Measurements from ENCODE around the gene CHODL.

Gene CHODL, protein sequence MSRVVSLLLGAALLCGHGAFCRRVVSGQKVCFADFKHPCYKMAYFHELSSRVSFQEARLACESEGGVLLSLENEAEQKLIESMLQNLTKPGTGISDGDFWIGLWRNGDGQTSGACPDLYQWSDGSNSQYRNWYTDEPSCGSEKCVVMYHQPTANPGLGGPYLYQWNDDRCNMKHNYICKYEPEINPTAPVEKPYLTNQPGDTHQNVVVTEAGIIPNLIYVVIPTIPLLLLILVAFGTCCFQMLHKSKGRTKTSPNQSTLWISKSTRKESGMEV

DNA sequence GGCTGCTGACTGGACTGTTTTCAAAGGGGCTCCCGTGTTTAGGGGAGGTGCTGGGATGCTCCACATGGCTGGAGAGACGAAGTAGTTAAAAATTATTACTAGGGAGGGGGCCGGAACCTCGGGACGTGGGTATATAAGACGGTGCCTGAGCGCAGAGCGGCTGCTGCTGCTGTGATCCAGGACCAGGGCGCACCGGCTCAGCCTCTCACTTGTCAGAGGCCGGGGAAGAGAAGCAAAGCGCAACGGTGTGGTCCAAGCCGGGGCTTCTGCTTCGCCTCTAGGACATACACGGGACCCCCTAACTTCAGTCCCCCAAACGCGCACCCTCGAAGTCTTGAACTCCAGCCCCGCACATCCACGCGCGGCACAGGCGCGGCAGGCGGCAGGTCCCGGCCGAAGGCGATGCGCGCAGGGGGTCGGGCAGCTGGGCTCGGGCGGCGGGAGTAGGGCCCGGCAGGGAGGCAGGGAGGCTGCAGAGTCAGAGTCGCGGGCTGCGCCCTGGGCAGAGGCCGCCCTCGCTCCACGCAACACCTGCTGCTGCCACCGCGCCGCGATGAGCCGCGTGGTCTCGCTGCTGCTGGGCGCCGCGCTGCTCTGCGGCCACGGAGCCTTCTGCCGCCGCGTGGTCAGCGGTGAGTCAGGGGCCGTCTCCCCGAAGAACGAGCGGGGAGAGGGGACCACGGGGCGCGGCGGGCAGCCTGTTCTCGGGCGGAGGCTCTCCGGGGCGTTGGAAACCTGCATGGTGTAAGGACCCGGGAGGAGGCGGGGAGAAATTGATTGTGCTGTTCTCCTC lies at the start of gene CHODL:
TSS of gene CHODL (plus strand) at position 163 of the 793 bp plus-strand sequence. CDS start at position 554, 391 bp downstream.
- peaks cover 70% of the 10 kb centered on the region for H3K27me3 Mint-ChIP-seq (ENCODE audit: low read depth, poor library complexity)
- H3K36me3 Mint-ChIP-seq (ENCODE audit: low read depth): no peaks in the 10 kb centered on the region
- H3K4me3 Mint-ChIP-seq: peak within 1 kb of the TSS; percentile 82
- H3K9me3 Mint-ChIP-seq: no peaks in the 10 kb centered on the region
- peaks cover 13% of the 10 kb centered on the region for H3K4me1 Mint-ChIP-seq
- H3K27ac Mint-ChIP-seq: no peak within 1 kb of the TSS
- peak; percentile 57 for DNase-seq
- TF ChIP-seq, protein P1, sequence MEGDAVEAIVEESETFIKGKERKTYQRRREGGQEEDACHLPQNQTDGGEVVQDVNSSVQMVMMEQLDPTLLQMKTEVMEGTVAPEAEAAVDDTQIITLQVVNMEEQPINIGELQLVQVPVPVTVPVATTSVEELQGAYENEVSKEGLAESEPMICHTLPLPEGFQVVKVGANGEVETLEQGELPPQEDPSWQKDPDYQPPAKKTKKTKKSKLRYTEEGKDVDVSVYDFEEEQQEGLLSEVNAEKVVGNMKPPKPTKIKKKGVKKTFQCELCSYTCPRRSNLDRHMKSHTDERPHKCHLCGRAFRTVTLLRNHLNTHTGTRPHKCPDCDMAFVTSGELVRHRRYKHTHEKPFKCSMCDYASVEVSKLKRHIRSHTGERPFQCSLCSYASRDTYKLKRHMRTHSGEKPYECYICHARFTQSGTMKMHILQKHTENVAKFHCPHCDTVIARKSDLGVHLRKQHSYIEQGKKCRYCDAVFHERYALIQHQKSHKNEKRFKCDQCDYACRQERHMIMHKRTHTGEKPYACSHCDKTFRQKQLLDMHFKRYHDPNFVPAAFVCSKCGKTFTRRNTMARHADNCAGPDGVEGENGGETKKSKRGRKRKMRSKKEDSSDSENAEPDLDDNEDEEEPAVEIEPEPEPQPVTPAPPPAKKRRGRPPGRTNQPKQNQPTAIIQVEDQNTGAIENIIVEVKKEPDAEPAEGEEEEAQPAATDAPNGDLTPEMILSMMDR (IDR thresholded peaks at IDR 0.05): no peak

DNA sequence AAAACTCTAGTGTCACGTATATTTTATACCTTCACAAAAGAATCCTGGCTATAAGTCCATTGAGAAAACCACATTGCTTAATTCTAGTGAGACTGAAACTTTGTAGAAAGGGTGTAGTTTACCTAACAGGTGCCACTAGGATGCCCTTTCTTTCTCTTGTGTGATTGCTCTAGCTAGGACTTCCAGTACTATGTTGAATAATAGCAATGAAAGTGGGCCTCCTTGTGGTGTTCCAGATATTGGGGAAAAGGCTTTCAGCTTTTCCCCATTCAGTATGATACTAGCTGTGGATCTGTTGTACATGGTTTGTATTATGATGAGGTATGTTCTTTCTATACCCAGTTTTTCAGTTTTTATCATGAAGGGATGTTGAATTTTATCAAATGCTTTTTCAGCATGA lies 39.7 kb upstream of the CHODL start:
- peaks cover 5% of the 10 kb centered on the region for H3K27me3 Mint-ChIP-seq (ENCODE audit: low read depth, poor library complexity)
- DNase-seq: no peak
- H3K36me3 Mint-ChIP-seq (ENCODE audit: low read depth): no peaks in the 10 kb centered on the region
- H3K9me3 Mint-ChIP-seq: no peaks in the 10 kb centered on the region
- TF ChIP-seq, protein P1 (IDR thresholded peaks at IDR 0.05): no peak
- H3K4me1 Mint-ChIP-seq: peaks cover 7% of the 10 kb centered on the region
- no peak overlapping the region for H3K27ac Mint-ChIP-seq
- no peak overlapping the region for H3K4me3 Mint-ChIP-seq

DNA sequence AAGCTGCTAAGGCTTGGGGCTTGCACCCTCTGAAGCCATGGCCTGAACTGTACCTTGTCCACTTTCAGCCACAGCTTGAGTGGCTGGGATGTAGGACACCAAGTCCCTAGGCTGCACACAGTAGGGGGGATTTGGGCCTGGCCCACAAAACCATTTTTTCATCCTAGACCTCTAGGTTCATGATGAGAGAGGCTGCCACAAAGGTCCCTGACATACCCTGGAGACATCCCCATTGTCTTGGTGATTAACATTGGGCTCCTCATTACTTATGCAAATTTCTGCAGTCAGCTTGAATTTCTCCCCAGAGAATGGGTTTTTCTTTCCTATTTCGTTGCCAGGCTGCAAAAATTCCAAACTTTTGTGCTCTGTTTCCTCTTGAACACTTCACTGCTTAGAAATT lies 26.3 kb upstream of the CHODL start:
- no peaks in the 10 kb centered on the region for H3K4me1 Mint-ChIP-seq
- peaks cover 21% of the 10 kb centered on the region for H3K9me3 Mint-ChIP-seq
- H3K27me3 Mint-ChIP-seq (ENCODE audit: low read depth, poor library complexity): no peaks in the 10 kb centered on the region
- H3K27ac Mint-ChIP-seq: no peak overlapping the region
- TF ChIP-seq, protein P1 (IDR thresholded peaks at IDR 0.05): no peak
- DNase-seq: no peak
- no peak overlapping the region for H3K4me3 Mint-ChIP-seq
- no peaks in the 10 kb centered on the region for H3K36me3 Mint-ChIP-seq (ENCODE audit: low read depth)

DNA sequence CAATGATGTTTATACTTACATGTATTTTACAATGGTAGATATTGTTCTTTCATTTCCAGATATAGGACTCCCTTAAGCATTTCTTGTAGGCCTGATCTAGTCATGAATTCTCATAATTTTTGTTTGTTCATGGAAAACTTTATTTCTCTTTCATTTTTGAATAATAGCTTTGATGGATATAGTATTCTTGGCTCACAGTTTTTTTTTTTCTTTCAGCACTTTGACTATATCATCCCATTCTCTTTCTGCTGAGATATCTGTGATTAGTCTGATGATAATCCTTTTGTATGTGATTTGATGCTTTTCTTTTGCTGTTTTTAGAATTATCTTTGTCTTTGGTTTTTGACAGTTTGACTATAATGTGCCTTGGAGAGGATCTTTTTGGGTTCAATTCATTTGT lies 24.1 kb upstream of the CHODL start:
- no peak overlapping the region for H3K4me3 Mint-ChIP-seq
- H3K4me1 Mint-ChIP-seq: no peaks in the 10 kb centered on the region
- TF ChIP-seq, protein P1 (IDR thresholded peaks at IDR 0.05): no peak
- no peaks in the 10 kb centered on the region for H3K36me3 Mint-ChIP-seq (ENCODE audit: low read depth)
- H3K27ac Mint-ChIP-seq: no peak overlapping the region
- no peaks in the 10 kb centered on the region for H3K27me3 Mint-ChIP-seq (ENCODE audit: low read depth, poor library complexity)
- peaks cover 21% of the 10 kb centered on the region for H3K9me3 Mint-ChIP-seq
- no peak for DNase-seq

DNA sequence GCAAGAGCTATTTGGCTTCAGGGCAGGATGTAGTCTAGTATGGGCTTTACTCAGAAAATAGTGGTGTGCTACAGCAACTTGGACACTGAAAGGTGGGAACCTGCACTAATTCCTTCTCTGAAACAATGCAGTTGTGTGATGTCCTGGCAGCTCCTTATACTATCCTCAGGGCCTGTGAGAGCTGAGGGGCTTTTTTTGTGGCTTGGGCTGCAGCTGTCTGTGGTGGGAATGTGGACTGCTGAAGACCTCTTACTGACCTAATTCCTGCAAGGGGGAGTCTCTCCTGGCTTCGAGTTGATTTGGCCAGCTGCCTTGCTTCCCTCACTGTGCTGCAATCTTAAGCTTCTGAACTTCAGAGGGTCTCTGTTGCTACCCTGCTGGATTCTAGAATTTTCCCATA lies 22.3 kb upstream of the CHODL start:
- Mint-ChIP-seq H3K27ac (no peak overlapping the region), H3K27me3 (ENCODE audit: low read depth, poor library complexity) (no peaks in the 10 kb centered on the region), H3K9me3 (peaks cover 21% of the 10 kb centered on the region), H3K4me3 (no peak overlapping the region), H3K36me3 (ENCODE audit: low read depth) (no peaks in the 10 kb centered on the region), H3K4me1 (no peaks in the 10 kb centered on the region)
- DNase-seq: no peak
- TF ChIP-seq, protein P1 (IDR thresholded peaks at IDR 0.05): no peak

Data from nephron progenitor cell (in vitro differentiated cells).